Glutamatergic neuron (in vitro differentiated cells): ENCODE data around the gene YBX1. TPM values are rescaled to one million over a fixed set of nuclear protein-coding genes. Genes with fewer than 3 reads are reported as not detected.
"Not testable (repeated sequence)": the region's sequence is repeated elsewhere in the genome, so short reads cannot be mapped to it uniquely, and the experiment has no call there.

Source experiments
- DNase-seq: peaks from one replicate; pipeline ENCODE4 v3.0.0; 2022
- H3K27ac Mint-ChIP-seq: one replicate; pipeline ENCODE4 v1.8.0; 2020; ENCODE audit warnings: mild to moderate bottlenecking, mixed read lengths, inconsistent platforms; ENCODE audit not compliant: unreplicated experiment
- H3K27me3 Mint-ChIP-seq: one replicate; pipeline ENCODE4 v1.8.0; 2020; ENCODE audit warnings: mild to moderate bottlenecking, moderate library complexity, mixed read lengths, inconsistent platforms; ENCODE audit not compliant: unreplicated experiment
- H3K36me3 Mint-ChIP-seq: one replicate; pipeline ENCODE4 v1.8.0; 2020; ENCODE audit warnings: mild to moderate bottlenecking, mixed read lengths, inconsistent platforms; ENCODE audit not compliant: unreplicated experiment
- H3K4me1 Mint-ChIP-seq: one replicate; pipeline ENCODE4 v1.8.0; 2020; ENCODE audit warnings: mild to moderate bottlenecking, low read depth, mixed read lengths, inconsistent platforms; ENCODE audit not compliant: unreplicated experiment
- H3K4me3 Mint-ChIP-seq: one replicate; pipeline ENCODE4 v1.8.0; 2020; ENCODE audit warnings: mild to moderate bottlenecking, mixed read lengths, inconsistent platforms; ENCODE audit not compliant: unreplicated experiment
- H3K9me3 Mint-ChIP-seq: one replicate; pipeline ENCODE4 v1.8.0; 2020; ENCODE audit warnings: mild to moderate bottlenecking, moderate library complexity, mixed read lengths, inconsistent platforms; ENCODE audit not compliant: unreplicated experiment
- CTCF ChIP-seq: fragments of 200-600 bp; sonication (generic); IDR thresholded peaks from one replicate; pipeline ENCODE4 v1.5.0; 2021; ENCODE audit not compliant: partially characterized antibody, unreplicated experiment
- total RNA-seq: library from RNA; stranded (reverse); fragmentation: NEBNext Ultra II Directional; extraction: Animal tissue kit (Norgen Biotek cat#: 25700); gene quantifications from one replicate; pipeline ENCODE4 v1.2.1, GENCODE V29; 2021; ENCODE audit not compliant: unreplicated experiment

The YBX1 gene
- total RNA-seq, 1 donor from 2014 or later = 531 TPM

DNA sequence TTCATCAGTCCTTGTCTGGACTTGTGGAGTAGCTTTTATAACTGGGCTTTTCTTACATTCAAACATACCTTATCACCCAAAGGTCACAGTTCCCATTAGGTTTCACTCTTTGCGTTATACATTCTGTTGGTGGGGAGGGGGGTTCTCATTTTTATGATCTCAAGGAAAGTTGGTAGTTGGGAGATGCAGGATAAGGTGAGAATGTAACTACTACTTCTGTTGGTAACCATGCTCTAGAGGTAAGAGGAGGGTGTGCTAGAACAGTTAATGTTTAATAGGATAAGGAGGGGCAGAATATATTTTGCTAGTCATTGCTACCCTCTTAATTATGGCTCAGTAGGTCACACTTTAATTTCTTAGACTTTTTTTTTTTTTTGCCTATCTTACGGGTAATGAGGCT lies 10.7 kb downstream of the YBX1 start:
- TF ChIP-seq CTCF = no peak
- DNase-seq = no peak
- Mint-ChIP-seq H3K27ac (peak overlapping the region; percentile 78), H3K36me3 (no peaks in the 10 kb centered on the region), H3K4me3 (peak overlapping the region; percentile 50), H3K4me1 (peaks cover 30% of the 10 kb centered on the region), H3K27me3 (no peaks in the 10 kb centered on the region), H3K9me3 (peaks cover 2% of the 10 kb centered on the region)

DNA sequence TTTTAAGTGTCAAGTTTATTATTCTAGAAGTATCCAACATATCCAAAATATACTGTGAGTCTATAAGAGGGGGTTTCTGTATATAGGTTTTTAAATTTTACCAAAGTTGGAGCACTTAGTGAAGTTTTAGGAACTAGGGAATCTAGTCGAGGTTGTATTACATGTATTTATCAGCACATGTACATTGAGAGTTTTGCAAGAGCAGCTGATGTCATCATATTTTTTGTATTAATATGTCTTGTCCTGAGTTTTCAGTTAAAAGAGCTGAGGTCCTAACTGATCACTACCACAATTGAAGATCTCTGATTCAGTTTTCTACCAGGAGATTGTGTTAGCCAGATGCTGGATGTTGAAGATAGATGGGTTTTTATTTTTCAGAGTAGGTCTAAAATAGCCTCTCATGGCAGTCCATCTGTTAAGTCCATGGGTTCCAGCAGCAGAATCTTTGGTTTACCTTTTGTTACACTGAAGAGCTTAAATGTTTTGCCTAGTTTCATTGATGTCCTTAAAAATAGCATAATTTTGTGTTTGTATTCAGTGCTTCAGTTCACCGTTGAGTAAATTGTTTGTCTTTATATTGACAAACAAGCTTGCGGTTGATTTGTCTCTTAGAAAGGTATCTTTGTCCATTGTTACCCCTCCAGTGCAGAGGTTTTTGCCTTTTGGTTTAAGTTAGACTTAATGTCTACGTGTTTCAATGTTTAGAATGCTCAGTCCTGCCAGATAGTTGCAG lies 16.0 kb downstream of the YBX1 start:
- H3K36me3 Mint-ChIP-seq = no peaks in the 10 kb centered on the region
- no peak overlapping the region for H3K4me3 Mint-ChIP-seq
- peaks cover 2% of the 10 kb centered on the region for H3K9me3 Mint-ChIP-seq
- no peak for DNase-seq
- no peak overlapping the region for H3K27ac Mint-ChIP-seq
- TF ChIP-seq CTCF = no peak
- peaks cover 1% of the 10 kb centered on the region for H3K4me1 Mint-ChIP-seq
- no peaks in the 10 kb centered on the region for H3K27me3 Mint-ChIP-seq

- Mint-ChIP-seq H3K27ac (no peak overlapping the region), H3K4me1 (no peaks in the 10 kb centered on the region), H3K9me3 (peaks cover 2% of the 10 kb centered on the region), H3K36me3 (no peaks in the 10 kb centered on the region), H3K4me3 (no peak overlapping the region), H3K27me3 (no peaks in the 10 kb centered on the region)
- no peak for TF ChIP-seq CTCF
- no peak for DNase-seq
Measured at GRCh38 chr1:42700006-42700405, 17.8 kb downstream of the YBX1 start.

- no peak for TF ChIP-seq CTCF
- H3K27ac Mint-ChIP-seq = no peak overlapping the region
- no peak for DNase-seq
- peaks cover 2% of the 10 kb centered on the region for H3K27me3 Mint-ChIP-seq
- no peak overlapping the region for H3K4me3 Mint-ChIP-seq
- no peaks in the 10 kb centered on the region for H3K36me3 Mint-ChIP-seq
- no peaks in the 10 kb centered on the region for H3K4me1 Mint-ChIP-seq
- no peaks in the 10 kb centered on the region for H3K9me3 Mint-ChIP-seq
Measured at GRCh38 chr1:42703888-42704464, 21.8 kb downstream of the YBX1 start.

- not testable (repeated sequence) for H3K27ac Mint-ChIP-seq, DNase-seq, H3K9me3 Mint-ChIP-seq, H3K27me3 Mint-ChIP-seq, H3K4me1 Mint-ChIP-seq, H3K4me3 Mint-ChIP-seq
- peaks cover 43% of the 10 kb centered on the region for H3K36me3 Mint-ChIP-seq
Measured at GRCh38 chr1:42712808-42713207, 30.6 kb downstream of the YBX1 start.
